Activated T-cell treated with anti-CD3 and anti-CD28 coated beads, Interleukin-2, amount 50 U/mL, for 24 hours (primary cell): ENCODE data around the gene CLPSL2.

Experiments used
- DNase-seq: peaks from one replicate; pipeline ENCODE4 v3.0.0-alpha.2; 2020
- H3K27ac Mint-ChIP-seq: 2 replicates; pipeline ENCODE4 v1.8.0; 2020; ENCODE audit warnings: mild to moderate bottlenecking, mixed read lengths
- H3K27me3 Mint-ChIP-seq: 2 replicates; pipeline ENCODE4 v1.8.0; 2020; ENCODE audit warnings: mixed read lengths
- H3K36me3 Mint-ChIP-seq: 2 replicates; pipeline ENCODE4 v1.8.0; 2020; ENCODE audit warnings: low read depth, mixed read lengths
- H3K4me1 Mint-ChIP-seq: 2 replicates; pipeline ENCODE4 v1.8.0; 2020; ENCODE audit warnings: low read depth, mixed read lengths
- H3K4me3 Mint-ChIP-seq: 2 replicates; pipeline ENCODE4 v1.8.0; 2020; ENCODE audit warnings: mild to moderate bottlenecking, moderate library complexity, mixed read lengths
- H3K9me3 Mint-ChIP-seq: 2 replicates; pipeline ENCODE4 v1.8.0; 2020; ENCODE audit warnings: mixed read lengths

The CLPSL2 gene

GRCh38 chr6:35810971-35811698 lies 34.7 kb downstream of the CLPSL2 start:
- Mint-ChIP-seq H3K27ac (no peak overlapping the region), H3K36me3 (no peaks in the 10 kb centered on the region), H3K27me3 (peaks cover 24% of the 10 kb centered on the region), H3K4me1 (peaks cover 2% of the 10 kb centered on the region), H3K9me3 (no peaks in the 10 kb centered on the region), H3K4me3 (no peak overlapping the region)
- DNase-seq, result no peak

- Mint-ChIP-seq H3K4me1 (peaks cover 2% of the 10 kb centered on the region), H3K9me3 (peaks cover 2% of the 10 kb centered on the region), H3K27ac (no peak overlapping the region), H3K36me3 (no peaks in the 10 kb centered on the region), H3K4me3 (no peak overlapping the region), H3K27me3 (peaks cover 19% of the 10 kb centered on the region)
- DNase-seq, result no peak
Measured at GRCh38 chr6:35811699-35811995, 35.2 kb downstream of the CLPSL2 start.

- Mint-ChIP-seq H3K4me3 (no peak overlapping the region), H3K27me3 (no peaks in the 10 kb centered on the region), H3K27ac (no peak overlapping the region), H3K4me1 (no peaks in the 10 kb centered on the region), H3K9me3 (peaks cover 6% of the 10 kb centered on the region), H3K36me3 (no peaks in the 10 kb centered on the region)
- no peak for DNase-seq
Measured at GRCh38 chr6:35817515-35817914, 41.1 kb downstream of the CLPSL2 start.

GRCh38 chr6:35823601-35824000 lies 47.2 kb downstream of the CLPSL2 start:
- no peak overlapping the region for H3K27ac Mint-ChIP-seq
- H3K36me3 Mint-ChIP-seq, result no peaks in the 10 kb centered on the region
- peaks cover 3% of the 10 kb centered on the region for H3K27me3 Mint-ChIP-seq
- no peaks in the 10 kb centered on the region for H3K4me1 Mint-ChIP-seq
- DNase-seq, result no peak
- H3K9me3 Mint-ChIP-seq, result no peaks in the 10 kb centered on the region
- H3K4me3 Mint-ChIP-seq, result no peak overlapping the region

- no peak for DNase-seq
- H3K27ac Mint-ChIP-seq, result no peak overlapping the region
- no peak overlapping the region for H3K4me3 Mint-ChIP-seq
- H3K9me3 Mint-ChIP-seq, result no peaks in the 10 kb centered on the region
- H3K4me1 Mint-ChIP-seq, result no peaks in the 10 kb centered on the region
- no peaks in the 10 kb centered on the region for H3K36me3 Mint-ChIP-seq
- peaks cover 3% of the 10 kb centered on the region for H3K27me3 Mint-ChIP-seq
Measured at GRCh38 chr6:35824552-35825192, 48.3 kb downstream of the CLPSL2 start.
